Activated naive CD4-positive, alpha-beta T cell treated with anti-CD3 and anti-CD28 coated beads, Interleukin-2, amount 50 U/mL, for 24 hours (primary cell): Measurements from ENCODE around the gene POMT2.
A peak's percentile ranks its signal among the peaks of the same experiment; 100 is the strongest.
"Not testable (repeated sequence)": the region's sequence is repeated elsewhere in the genome, so short reads cannot be mapped to it uniquely, and the experiment has no call there.

Source experiments
- H3K27ac Mint-ChIP-seq: one replicate; pipeline ENCODE4 v1.8.0; 2021; ENCODE audit warnings: mild to moderate bottlenecking, mixed read lengths
- H3K27me3 Mint-ChIP-seq: one replicate; pipeline ENCODE4 v1.8.0; 2021; ENCODE audit warnings: mixed read lengths
- H3K36me3 Mint-ChIP-seq: one replicate; pipeline ENCODE4 v1.8.0; 2021; ENCODE audit warnings: mixed read lengths
- H3K4me1 Mint-ChIP-seq: one replicate; pipeline ENCODE4 v1.8.0; 2021; ENCODE audit warnings: mixed read lengths
- H3K4me3 Mint-ChIP-seq: one replicate; pipeline ENCODE4 v1.8.0; 2021; ENCODE audit warnings: mild to moderate bottlenecking, mixed read lengths
- H3K9me3 Mint-ChIP-seq: one replicate; pipeline ENCODE4 v1.8.0; 2021; ENCODE audit warnings: mixed read lengths

Gene POMT2

GRCh38 chr14:77337880-77338279, 17.2 kb upstream of the POMT2 start:
- no peaks in the 10 kb centered on the region for H3K27me3 Mint-ChIP-seq

GRCh38 chr14:77337255-77337654, 16.6 kb upstream of the POMT2 start:
- not testable (repeated sequence) for H3K4me1 Mint-ChIP-seq, H3K36me3 Mint-ChIP-seq, H3K27me3 Mint-ChIP-seq

More at GRCh38 chr14:77337880-77338279, 17.2 kb upstream of the POMT2 start:
- Mint-ChIP-seq H3K27ac (no peak overlapping the region), H3K9me3 (no peaks in the 10 kb centered on the region), H3K36me3 (peaks cover 10% of the 10 kb centered on the region), H3K4me1 (no peaks in the 10 kb centered on the region), H3K4me3 (no peak overlapping the region)

GRCh38 chr14:77335576-77335975, 14.9 kb upstream of the POMT2 start:
- no peak overlapping the region for H3K27ac Mint-ChIP-seq
- peaks cover 2% of the 10 kb centered on the region for H3K36me3 Mint-ChIP-seq
- H3K4me1 Mint-ChIP-seq = no peaks in the 10 kb centered on the region
- no peaks in the 10 kb centered on the region for H3K27me3 Mint-ChIP-seq
- H3K9me3 Mint-ChIP-seq = no peaks in the 10 kb centered on the region
- no peak overlapping the region for H3K4me3 Mint-ChIP-seq

More at GRCh38 chr14:77337255-77337654, 16.6 kb upstream of the POMT2 start:
- H3K27ac Mint-ChIP-seq, H3K4me3 Mint-ChIP-seq, H3K9me3 Mint-ChIP-seq: not testable (repeated sequence)

DNA sequence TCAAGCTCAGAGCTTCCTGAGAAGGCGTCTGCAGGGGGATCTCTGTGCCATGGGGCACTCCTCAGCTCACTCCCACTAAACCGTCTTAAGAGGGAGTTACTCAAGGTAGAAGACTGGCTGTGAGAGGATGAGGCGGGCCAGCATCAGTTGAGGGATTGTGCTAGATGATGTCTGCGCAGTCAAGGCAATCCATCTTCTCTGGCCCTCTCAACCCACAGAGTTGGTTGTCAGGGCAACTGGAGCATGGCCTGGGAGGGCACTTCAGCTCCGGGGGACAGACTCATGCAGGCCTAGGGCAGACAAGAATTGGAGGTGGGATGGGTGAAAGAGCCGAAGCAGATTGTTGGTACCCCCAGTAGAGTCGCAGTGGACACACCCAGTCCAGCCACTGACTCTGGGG, 9.2 kb upstream of the POMT2 start:
- H3K27me3 Mint-ChIP-seq = no peaks in the 10 kb centered on the region
- no peaks in the 10 kb centered on the region for H3K9me3 Mint-ChIP-seq
- no peaks in the 10 kb centered on the region for H3K4me1 Mint-ChIP-seq
- no peak overlapping the region for H3K4me3 Mint-ChIP-seq
- H3K36me3 Mint-ChIP-seq = no peaks in the 10 kb centered on the region
- no peak overlapping the region for H3K27ac Mint-ChIP-seq

DNA sequence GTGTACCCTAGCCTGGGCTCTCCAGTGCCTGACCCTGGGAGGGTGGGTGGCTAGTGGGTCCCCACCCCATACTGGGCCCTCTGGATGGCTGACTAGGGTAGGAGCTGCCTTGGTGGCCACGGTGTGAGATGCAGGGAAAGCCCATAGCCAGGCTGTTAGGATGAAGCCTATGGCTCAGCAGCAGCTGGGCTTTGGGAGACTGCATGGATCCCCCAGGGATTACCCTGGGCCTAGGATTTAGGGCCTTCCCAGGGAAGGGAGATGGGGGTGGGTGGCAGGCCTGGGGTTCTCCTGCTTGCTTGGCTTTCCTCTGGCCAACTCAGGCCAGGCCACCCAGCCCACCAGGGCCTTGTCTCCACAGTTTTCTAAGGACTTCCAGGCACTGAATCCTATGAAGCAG, 6.4 kb upstream of the POMT2 start:
- peaks cover 4% of the 10 kb centered on the region for H3K4me1 Mint-ChIP-seq
- H3K9me3 Mint-ChIP-seq = no peaks in the 10 kb centered on the region
- no peak overlapping the region for H3K27ac Mint-ChIP-seq
- no peaks in the 10 kb centered on the region for H3K36me3 Mint-ChIP-seq
- H3K4me3 Mint-ChIP-seq = no peak overlapping the region
- no peaks in the 10 kb centered on the region for H3K27me3 Mint-ChIP-seq

- no peaks in the 10 kb centered on the region for H3K27me3 Mint-ChIP-seq
- H3K27ac Mint-ChIP-seq = no peak overlapping the region
- H3K9me3 Mint-ChIP-seq = no peaks in the 10 kb centered on the region
- no peaks in the 10 kb centered on the region for H3K36me3 Mint-ChIP-seq
- peaks cover 8% of the 10 kb centered on the region for H3K4me1 Mint-ChIP-seq
- H3K4me3 Mint-ChIP-seq = no peak overlapping the region
Measured at GRCh38 chr14:77325746-77326094, 5.0 kb upstream of the POMT2 start.

DNA sequence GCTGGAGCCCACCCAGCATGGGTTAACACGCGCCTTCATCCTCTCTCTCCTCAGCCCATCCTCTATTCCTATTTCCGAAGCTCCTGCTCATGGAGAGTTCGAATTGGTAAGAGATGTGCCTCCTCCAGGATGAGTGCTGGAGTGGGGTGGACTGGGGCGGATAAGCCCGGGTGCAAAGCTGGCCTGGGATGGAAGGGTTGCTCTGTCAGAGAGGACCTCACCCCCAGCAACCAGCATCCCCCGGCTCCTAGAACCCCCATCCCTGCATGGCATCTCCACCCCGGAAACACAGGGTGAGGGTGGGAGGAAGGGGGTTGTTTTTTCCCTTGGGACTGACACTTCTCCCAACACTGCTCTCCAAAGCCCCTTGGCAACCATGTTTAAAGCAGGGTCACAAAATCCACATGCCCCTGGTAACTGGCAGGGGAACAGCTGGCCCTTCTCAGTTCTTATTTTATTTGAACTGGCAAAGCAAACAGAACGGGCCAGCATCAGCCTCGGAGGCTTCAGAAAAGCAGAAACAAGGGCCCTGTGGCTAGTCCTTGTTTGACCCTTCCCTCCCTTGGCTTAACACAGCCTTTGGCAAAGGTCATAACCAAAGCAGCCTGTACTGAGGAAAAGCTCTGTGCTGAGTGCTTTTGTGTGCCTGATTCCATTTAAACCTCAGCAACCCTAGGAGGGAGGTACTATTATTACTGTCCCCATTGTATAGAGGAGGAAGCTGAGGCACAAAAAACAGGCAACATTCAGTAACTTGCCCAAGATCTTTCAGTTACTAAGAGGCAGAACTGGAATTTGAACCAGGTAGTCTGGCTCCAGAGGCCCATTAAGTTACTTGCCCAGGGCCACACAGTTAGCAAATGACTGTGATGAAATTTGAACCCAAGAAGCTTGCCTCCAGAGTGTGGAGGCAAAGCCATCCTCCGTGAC, 4.4 kb upstream of the POMT2 start:
- H3K27me3 Mint-ChIP-seq = no peaks in the 10 kb centered on the region
- H3K9me3 Mint-ChIP-seq = no peaks in the 10 kb centered on the region
- no peaks in the 10 kb centered on the region for H3K36me3 Mint-ChIP-seq
- no peak overlapping the region for H3K4me3 Mint-ChIP-seq
- peaks cover 11% of the 10 kb centered on the region for H3K4me1 Mint-ChIP-seq
- H3K27ac Mint-ChIP-seq = no peak overlapping the region

GRCh38 chr14:77324289-77324688, 3.6 kb upstream of the POMT2 start:
- Mint-ChIP-seq H3K4me3 (no peak overlapping the region), H3K27ac (no peak overlapping the region), H3K9me3 (no peaks in the 10 kb centered on the region), H3K36me3 (no peaks in the 10 kb centered on the region), H3K4me1 (peaks cover 14% of the 10 kb centered on the region), H3K27me3 (no peaks in the 10 kb centered on the region)

DNA sequence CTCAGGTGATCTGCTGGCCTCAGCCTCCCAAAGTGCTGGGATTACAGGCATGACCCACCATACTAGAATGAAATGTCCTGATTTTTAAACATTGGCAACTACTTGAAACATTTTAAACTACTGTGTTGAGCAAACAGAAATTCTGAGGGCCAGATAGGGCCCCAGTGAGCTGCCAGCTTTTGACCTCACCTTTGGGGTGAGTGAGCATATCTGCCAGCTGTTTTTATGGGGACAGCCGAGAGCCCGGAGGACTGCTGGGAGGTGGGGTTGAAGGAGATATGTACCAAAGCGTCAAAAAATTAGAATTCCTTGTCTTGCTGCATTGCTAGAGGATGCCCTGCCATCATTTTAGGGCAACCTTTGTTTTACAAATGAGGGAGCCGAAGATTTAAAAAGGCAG, 2.9 kb upstream of the POMT2 start:
- no peak overlapping the region for H3K27ac Mint-ChIP-seq
- H3K9me3 Mint-ChIP-seq = no peaks in the 10 kb centered on the region
- H3K4me1 Mint-ChIP-seq = peaks cover 14% of the 10 kb centered on the region
- H3K36me3 Mint-ChIP-seq = no peaks in the 10 kb centered on the region
- H3K4me3 Mint-ChIP-seq = no peak overlapping the region
- H3K27me3 Mint-ChIP-seq = no peaks in the 10 kb centered on the region

DNA sequence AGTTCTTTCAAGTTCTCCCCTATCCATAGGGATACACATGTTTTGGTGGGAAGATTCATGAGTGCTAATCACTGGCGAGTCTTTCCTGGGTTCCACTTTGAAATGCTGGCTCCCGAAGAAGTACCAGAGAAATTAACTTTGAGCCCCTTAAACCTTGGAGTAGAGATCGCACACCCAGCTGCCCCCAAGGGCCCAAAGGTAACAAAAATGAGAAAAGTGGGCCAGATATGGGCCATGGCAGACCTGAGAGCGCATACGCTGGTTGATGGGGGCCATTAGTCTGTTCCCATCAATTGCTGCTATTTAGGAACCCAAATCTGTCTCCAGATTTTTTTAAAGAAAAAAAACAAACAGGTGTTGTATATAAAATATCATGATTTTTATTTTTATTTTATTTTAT, 2.3 kb upstream of the POMT2 start:
- H3K27me3 Mint-ChIP-seq = no peaks in the 10 kb centered on the region
- H3K27ac Mint-ChIP-seq = no peak overlapping the region
- no peaks in the 10 kb centered on the region for H3K36me3 Mint-ChIP-seq
- H3K4me1 Mint-ChIP-seq = peaks cover 14% of the 10 kb centered on the region
- no peak overlapping the region for H3K4me3 Mint-ChIP-seq
- no peaks in the 10 kb centered on the region for H3K9me3 Mint-ChIP-seq

- Mint-ChIP-seq H3K9me3 (no peaks in the 10 kb centered on the region), H3K4me1 (peaks cover 14% of the 10 kb centered on the region), H3K27me3 (no peaks in the 10 kb centered on the region), H3K4me3 (peak overlapping the region; percentile 97), H3K36me3 (no peaks in the 10 kb centered on the region), H3K27ac (peak overlapping the region; percentile 65)
Measured at GRCh38 chr14:77322250-77322902, 1.7 kb upstream of the POMT2 start.

DNA sequence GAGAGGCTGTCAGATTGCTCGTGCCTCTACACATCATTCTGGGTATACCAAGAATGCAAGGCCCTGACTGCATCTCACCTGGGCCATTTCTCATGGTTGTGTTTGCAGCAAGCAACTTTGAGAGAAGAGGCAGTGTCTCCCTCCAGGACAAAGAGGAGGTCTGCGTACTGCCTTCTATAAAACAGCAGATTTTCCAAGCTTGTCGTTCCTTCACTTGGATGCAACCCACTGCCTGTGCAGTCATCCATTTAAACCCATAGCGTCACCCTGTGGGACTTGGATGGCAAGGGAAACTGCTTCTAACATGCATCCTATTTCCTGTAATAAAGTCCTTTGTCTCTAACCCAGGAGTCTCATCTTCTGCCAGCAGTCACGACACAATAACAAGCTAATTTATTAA, 1.3 kb downstream of the POMT2 start:
- H3K27ac Mint-ChIP-seq = no peak overlapping the region
- H3K4me3 Mint-ChIP-seq = no peak overlapping the region
- no peaks in the 10 kb centered on the region for H3K9me3 Mint-ChIP-seq
- H3K27me3 Mint-ChIP-seq = no peaks in the 10 kb centered on the region
- peaks cover 14% of the 10 kb centered on the region for H3K4me1 Mint-ChIP-seq
- no peaks in the 10 kb centered on the region for H3K36me3 Mint-ChIP-seq

DNA sequence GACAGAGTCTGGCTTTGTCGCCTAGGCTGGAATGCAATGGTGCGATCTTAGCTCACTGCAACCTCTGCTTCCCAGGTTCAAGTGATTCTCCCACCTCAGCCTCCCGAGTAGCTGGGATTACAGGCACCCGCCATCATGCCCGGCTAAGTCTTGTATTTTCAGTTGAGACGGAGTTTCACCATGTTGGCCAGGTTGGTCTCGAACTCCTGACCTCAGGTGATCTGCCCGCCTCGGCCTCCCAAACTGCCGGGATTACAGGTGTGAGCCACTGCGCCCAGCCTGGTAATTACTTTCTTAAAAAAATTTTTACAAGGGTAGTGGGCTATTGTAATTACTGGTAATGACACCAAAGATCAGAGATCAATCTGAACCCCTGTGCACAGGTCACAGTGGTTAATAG, 1.9 kb downstream of the POMT2 start:
- not testable (repeated sequence) for H3K27me3 Mint-ChIP-seq, H3K27ac Mint-ChIP-seq, H3K36me3 Mint-ChIP-seq, H3K4me3 Mint-ChIP-seq, H3K9me3 Mint-ChIP-seq
- peaks cover 14% of the 10 kb centered on the region for H3K4me1 Mint-ChIP-seq

DNA sequence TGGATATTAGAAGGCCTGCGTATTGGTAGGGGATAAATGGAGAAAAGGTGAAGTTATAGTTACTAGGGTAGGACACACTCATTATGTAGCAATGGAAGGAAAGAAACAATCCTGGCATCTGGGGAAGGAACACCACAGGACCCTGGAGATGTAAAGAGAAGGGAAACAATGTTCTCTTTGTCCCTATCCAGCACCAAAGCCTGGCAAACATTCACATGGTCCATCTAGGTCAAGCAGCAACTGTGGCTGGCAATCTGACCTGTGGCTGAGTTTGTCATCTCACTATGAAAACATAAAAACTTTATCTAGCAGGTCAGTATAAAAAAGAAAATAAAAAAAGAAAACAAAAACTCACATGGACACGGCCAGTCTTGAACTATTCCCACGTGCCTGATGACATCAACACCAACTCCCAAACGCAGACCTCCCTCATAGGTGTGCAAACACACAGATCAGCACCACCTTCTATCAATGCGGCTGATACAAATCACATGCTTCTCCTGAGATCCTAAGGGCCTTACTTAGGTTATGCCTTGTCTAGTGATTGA, 2.6 kb downstream of the POMT2 start:
- H3K36me3 Mint-ChIP-seq = no peaks in the 10 kb centered on the region
- H3K9me3 Mint-ChIP-seq = no peaks in the 10 kb centered on the region
- no peak overlapping the region for H3K4me3 Mint-ChIP-seq
- no peaks in the 10 kb centered on the region for H3K27me3 Mint-ChIP-seq
- peaks cover 14% of the 10 kb centered on the region for H3K4me1 Mint-ChIP-seq
- H3K27ac Mint-ChIP-seq = no peak overlapping the region

DNA sequence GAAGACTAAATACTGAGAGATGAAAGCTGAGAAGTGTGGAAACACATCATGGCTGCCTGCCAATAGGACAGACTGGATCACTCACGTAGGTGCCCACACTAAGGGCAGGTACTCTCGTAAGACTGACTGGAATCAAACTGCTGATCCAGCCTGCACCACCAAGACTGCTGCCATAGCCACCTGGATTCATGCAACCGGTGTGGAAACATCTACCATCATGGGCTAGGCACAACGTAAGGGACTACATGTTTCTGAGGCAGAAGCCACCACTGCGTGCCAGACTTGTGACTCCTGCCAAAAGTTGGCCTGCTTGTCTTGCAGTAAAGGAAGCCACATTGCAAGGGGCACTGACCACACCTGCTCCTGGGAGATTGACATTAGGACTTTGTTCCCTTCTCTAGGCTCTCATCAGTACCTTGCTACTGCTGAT, 3.8 kb downstream of the POMT2 start:
- no peaks in the 10 kb centered on the region for H3K36me3 Mint-ChIP-seq
- H3K9me3 Mint-ChIP-seq = no peaks in the 10 kb centered on the region
- H3K4me1 Mint-ChIP-seq = peaks cover 9% of the 10 kb centered on the region
- no peak overlapping the region for H3K27ac Mint-ChIP-seq
- H3K27me3 Mint-ChIP-seq = no peaks in the 10 kb centered on the region
- no peak overlapping the region for H3K4me3 Mint-ChIP-seq

DNA sequence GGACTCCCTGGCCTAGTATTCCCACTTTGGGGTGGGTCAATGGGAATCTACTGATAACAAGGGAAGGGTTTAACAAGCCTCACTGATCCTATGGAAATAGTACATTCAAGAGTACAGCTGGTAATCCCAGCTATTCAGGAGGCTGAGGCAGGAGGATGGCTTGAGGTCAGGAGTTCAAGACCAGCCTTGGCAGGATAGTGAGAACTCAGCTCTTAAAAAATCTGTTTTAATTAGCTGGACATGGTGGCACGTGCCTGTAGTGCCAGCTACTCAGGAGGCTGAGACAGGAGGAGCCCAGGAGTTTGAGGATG, 4.5 kb downstream of the POMT2 start:
- Mint-ChIP-seq H3K27me3 (no peaks in the 10 kb centered on the region), H3K9me3 (no peaks in the 10 kb centered on the region), H3K4me3 (no peak overlapping the region), H3K27ac (no peak overlapping the region), H3K4me1 (peaks cover 6% of the 10 kb centered on the region), H3K36me3 (no peaks in the 10 kb centered on the region)
